PC-9 (cell line): ENCODE measurements around the gene MYOM1. TPM values are rescaled to one million over a fixed set of nuclear protein-coding genes. Genes with fewer than 3 reads are reported as not detected.

Experiments
- BruUV-seq: library from RNA; stranded (reverse); fragments of 400-500 nt; replicated peaks from 2 replicates; lab custom pipeline; 2021; lab: Mats Ljungman, UMichigan
- CTCF ChIA-PET: fragments of 300-600 bp; sonication (Branson Sonifier 250); formaldehyde crosslinking; loops from one replicate; lab custom pipeline; 2022; ENCODE audit warnings: antibody characterized with exemption; lab: Charles Lee
- POLR2A ChIA-PET: fragments of 300-600 bp; sonication (Branson Sonifier 250); formaldehyde crosslinking; loops from one replicate; lab custom pipeline; 2022; ENCODE audit warnings: antibody characterized with exemption; ENCODE audit not compliant: unreplicated experiment; lab: Charles Lee
- DNase-seq, 2 experiments: peaks; one replicate each; pipeline versions ENCODE4 v3.0.0 to v3.0.0-alpha.2; 2015 to 2022; ENCODE audit warnings: mixed read lengths in 1 of 2
- H2AFZ ChIP-seq: fragments of 200-600 bp; sonication (generic); 2 replicates; pipeline ENCODE4 v1.8.1; 2017; ENCODE audit warnings: antibody characterized with exemption
- H3F3A ChIP-seq: fragments of 200-600 bp; sonication (generic); 2 replicates; pipeline ENCODE4 v1.8.1; 2017; ENCODE audit warnings: antibody characterized with exemption, mild to moderate bottlenecking, low read depth; ENCODE audit not compliant: insufficient read depth
- H3K27ac ChIP-seq: fragments of 200-600 bp; sonication (generic); 2 replicates; pipeline ENCODE4 v1.6.1; 2016; ENCODE audit warnings: mixed run types
- H3K27me3 ChIP-seq: fragments of 200-600 bp; sonication (generic); 2 replicates; pipeline ENCODE4 v1.6.1; 2016; ENCODE audit warnings: low read depth, mixed run types; ENCODE audit not compliant: insufficient read depth
- H3K36me3 ChIP-seq: fragments of 200-600 bp; sonication (generic); 2 replicates; pipeline ENCODE4 v1.6.1; 2016; ENCODE audit warnings: low read depth, mixed run types
- H3K4me1 ChIP-seq: fragments of 200-600 bp; sonication (generic); replicated peaks from 2 replicates; pipeline ENCODE4 v1.6.1; 2016; ENCODE audit warnings: mixed run types; ENCODE audit not compliant: insufficient read depth
- H3K4me2 ChIP-seq: fragments of 200-600 bp; sonication (generic); 2 replicates; pipeline ENCODE4 v1.6.1; 2017; ENCODE audit warnings: mixed run types
- H3K4me3 ChIP-seq: fragments of 200-600 bp; sonication (generic); 2 replicates; pipeline ENCODE4 v1.6.1; 2016; ENCODE audit warnings: mixed run types
- H3K79me2 ChIP-seq: fragments of 200-600 bp; sonication (generic); 2 replicates; pipeline ENCODE4 v1.6.1; 2017; ENCODE audit warnings: low read depth, mixed run types
- H3K9me2 ChIP-seq: fragments of 200-600 bp; sonication (generic); 2 replicates; pipeline ENCODE4 v1.8.1; 2017; ENCODE audit warnings: mild to moderate bottlenecking; ENCODE audit not compliant: insufficient read depth
- H3K9me3 ChIP-seq: fragments of 200-600 bp; sonication (generic); 2 replicates; pipeline ENCODE4 v1.8.1; 2016; ENCODE audit warnings: low read depth; ENCODE audit not compliant: insufficient read depth
- H4K20me1 ChIP-seq: fragments of 200-600 bp; sonication (generic); 2 replicates; pipeline ENCODE4 v1.8.1; 2017; ENCODE audit not compliant: insufficient read depth
- EZH2 ChIP-seq: fragments of 200-600 bp; sonication (generic); IDR thresholded peaks from 2 replicates; pipeline ENCODE4 v1.8.0; 2017; ENCODE audit warnings: antibody characterized with exemption, low read depth
- intact Hi-C: fragments of 100-400 bp; cut with micrococcal nuclease; formaldehyde crosslinking; loops from one replicate; pipeline ENCODE4 v1.10.0; 2022; ENCODE audit not compliant: unreplicated experiment
- total RNA-seq: library from RNA; stranded (reverse); gene quantifications from 2 replicates; pipeline ENCODE4 v1.2.3, GENCODE V29; 2021
- TF ChIP-seq, protein P1 (sequence below): fragments of 200-600 bp; sonication (generic); conservative IDR thresholded peaks from 2 replicates; pipeline ENCODE4 v1.6.1; 2017; ENCODE audit warnings: mixed run types, antibody characterized with exemption, mild to moderate bottlenecking, moderate library complexity

Gene MYOM1
- total RNA-seq, 1 experiment from 2014 or later: 1.3 TPM

DNA sequence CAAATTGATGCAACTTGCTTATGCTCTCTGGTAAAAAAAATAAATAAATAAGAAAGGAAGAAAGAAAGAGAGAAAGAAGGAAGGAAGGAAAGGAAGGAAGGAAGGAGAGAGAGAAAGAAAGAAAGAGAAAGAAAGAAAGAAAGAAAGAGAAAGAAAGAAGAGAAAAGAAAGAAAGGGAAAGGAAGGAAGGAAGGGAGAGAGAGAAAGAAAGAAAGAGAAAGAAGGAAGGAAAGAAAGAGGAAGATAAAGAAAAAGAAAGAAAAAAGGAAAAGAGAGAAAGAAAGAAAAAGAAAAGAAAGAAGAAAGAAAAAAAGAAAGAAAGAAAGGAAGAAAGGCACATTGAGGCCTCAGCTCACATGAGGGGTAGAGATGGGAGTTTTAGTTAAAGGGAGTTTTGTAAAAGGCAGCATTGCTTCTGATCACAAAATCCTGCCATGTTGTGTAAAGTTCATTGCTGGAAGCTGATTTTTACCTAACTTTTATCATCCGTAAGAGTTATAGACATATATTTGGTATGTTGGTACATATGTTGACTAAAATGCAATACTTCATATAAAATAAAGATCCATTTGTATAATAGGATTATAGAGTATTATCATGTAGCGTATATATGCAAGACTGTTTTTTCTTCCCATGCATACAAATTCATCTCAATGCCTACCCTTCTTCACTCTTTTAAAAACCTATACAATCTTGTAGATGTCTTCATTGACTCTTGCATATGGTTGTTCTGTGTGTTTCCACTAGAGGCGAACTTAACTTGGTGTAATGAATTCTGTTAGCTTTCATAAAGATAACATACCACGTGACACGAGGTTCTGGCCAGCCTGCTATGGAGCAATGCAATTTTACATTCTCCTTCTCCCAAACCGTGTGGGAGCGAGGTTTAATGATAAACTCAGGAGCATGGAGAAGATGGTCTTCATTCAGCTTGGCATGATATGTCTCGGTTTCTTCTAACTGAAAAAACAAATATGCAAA lies 32.8 kb downstream of the MYOM1 start:
- Histone ChIP-seq H3K27ac (no peak overlapping the region), H3K9me2 (no peaks in the 10 kb centered on the region), H2AFZ (no peak overlapping the region), H3K36me3 (no peaks in the 10 kb centered on the region), H3K27me3 (no peaks in the 10 kb centered on the region), H4K20me1 (no peaks in the 10 kb centered on the region), H3K79me2 (no peaks in the 10 kb centered on the region), H3F3A (no peaks in the 10 kb centered on the region), H3K9me3 (no peaks in the 10 kb centered on the region), H3K4me1 (no peaks in the 10 kb centered on the region), H3K4me2 (no peak overlapping the region), H3K4me3 (no peak overlapping the region)
- no TSS peak for BruUV-seq
- DNase-seq: no peak
- TF ChIP-seq, protein P1, sequence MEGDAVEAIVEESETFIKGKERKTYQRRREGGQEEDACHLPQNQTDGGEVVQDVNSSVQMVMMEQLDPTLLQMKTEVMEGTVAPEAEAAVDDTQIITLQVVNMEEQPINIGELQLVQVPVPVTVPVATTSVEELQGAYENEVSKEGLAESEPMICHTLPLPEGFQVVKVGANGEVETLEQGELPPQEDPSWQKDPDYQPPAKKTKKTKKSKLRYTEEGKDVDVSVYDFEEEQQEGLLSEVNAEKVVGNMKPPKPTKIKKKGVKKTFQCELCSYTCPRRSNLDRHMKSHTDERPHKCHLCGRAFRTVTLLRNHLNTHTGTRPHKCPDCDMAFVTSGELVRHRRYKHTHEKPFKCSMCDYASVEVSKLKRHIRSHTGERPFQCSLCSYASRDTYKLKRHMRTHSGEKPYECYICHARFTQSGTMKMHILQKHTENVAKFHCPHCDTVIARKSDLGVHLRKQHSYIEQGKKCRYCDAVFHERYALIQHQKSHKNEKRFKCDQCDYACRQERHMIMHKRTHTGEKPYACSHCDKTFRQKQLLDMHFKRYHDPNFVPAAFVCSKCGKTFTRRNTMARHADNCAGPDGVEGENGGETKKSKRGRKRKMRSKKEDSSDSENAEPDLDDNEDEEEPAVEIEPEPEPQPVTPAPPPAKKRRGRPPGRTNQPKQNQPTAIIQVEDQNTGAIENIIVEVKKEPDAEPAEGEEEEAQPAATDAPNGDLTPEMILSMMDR: no peak
- TF ChIP-seq EZH2: no peak
- ChIA-PET POLR2A (no interaction called here), CTCF (no interaction called here)
- intact Hi-C loops: no loop called here

DNA sequence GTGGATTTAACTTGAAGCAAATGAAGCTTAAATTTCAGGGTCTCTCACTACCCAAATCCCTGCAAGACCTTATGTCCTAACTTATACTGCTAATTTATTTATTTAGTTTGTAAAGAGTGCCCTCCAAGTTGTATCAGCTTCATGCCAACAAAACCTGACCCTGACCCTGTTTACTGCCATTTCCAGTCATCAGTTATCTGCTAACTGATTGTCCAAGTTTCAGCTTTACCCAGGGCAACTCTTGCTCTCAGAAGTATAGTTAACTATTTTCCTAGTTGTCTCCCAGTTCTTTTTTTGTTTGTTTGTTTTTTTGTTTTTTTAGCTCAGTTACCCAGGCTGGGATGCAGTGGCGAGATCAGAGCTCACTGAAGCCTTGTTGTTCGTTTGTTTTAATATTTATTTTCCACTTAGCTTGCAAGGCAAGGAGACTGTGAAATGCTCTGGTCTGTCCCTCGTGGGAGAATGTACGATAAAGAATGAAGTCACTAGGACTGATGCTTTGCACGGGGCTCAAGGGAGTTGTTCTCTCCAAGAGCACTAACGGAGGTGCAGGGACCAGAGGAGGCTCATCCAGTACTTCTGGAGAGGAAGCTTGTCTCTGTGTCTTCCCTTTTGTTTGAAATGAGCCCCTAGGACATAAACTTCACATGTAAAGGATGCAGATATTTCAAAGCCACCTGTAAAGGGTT lies 35.3 kb downstream of the MYOM1 start:
- H3K79me2 ChIP-seq: no peaks in the 10 kb centered on the region
- intact Hi-C loops: no loop called here
- no peaks in the 10 kb centered on the region for H3K9me3 ChIP-seq
- H3K9me2 ChIP-seq: no peaks in the 10 kb centered on the region
- H3F3A ChIP-seq: no peaks in the 10 kb centered on the region
- no peaks in the 10 kb centered on the region for H4K20me1 ChIP-seq
- no peak for DNase-seq
- no peaks in the 10 kb centered on the region for H3K36me3 ChIP-seq
- POLR2A ChIA-PET: interaction anchor here (0.6 kb wide), 2 partner anchors 71 to 272 kb away, joined by 3 to 4 read pairs; no protein-coding TSS in a partner anchor
- CTCF ChIA-PET: no interaction called here
- BruUV-seq: no TSS peak
- no peaks in the 10 kb centered on the region for H3K27me3 ChIP-seq
- no peaks in the 10 kb centered on the region for H3K4me1 ChIP-seq
- H3K4me2 ChIP-seq: no peak overlapping the region
- no peak overlapping the region for H3K27ac ChIP-seq
- no peak overlapping the region for H2AFZ ChIP-seq
- no peak overlapping the region for H3K4me3 ChIP-seq
- TF ChIP-seq EZH2: no peak
- TF ChIP-seq, protein P1: no peak

DNA sequence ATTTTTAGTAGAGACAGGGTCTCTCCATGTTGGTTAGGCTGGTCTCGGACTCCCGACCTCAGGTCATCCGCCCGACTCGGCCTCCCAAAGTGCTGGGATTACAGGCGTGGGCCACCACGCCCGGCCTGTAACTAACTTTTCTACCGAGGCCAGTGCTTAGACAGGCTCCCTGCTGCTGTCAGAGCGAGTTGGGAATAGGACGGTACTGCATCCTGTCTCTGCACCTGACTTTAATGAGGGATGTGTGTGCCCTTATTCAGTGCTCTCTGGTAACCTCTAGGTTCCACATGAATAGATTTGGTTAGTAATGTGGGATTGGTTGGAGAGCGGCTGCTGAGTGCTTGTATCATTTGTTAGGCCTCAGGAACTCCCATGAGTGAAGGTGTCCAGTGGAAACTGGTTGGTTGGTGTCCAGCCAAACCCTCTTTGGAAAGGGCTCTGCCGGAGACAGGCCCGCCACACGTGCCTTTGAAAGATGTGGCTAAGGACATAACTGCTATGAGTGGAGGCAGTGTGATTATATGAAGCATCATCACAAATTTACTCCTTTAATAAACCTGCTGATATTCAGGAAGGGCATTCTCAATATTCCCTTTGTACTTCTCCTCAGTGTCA lies 36.6 kb downstream of the MYOM1 start:
- no peaks in the 10 kb centered on the region for H3K27me3 ChIP-seq
- no peaks in the 10 kb centered on the region for H3K36me3 ChIP-seq
- no peaks in the 10 kb centered on the region for H3F3A ChIP-seq
- ChIA-PET CTCF (no interaction called here), POLR2A (no interaction called here)
- no peaks in the 10 kb centered on the region for H3K4me1 ChIP-seq
- TF ChIP-seq, protein P1: no peak
- TF ChIP-seq EZH2: no peak
- no peaks in the 10 kb centered on the region for H3K9me2 ChIP-seq
- H3K4me3 ChIP-seq: no peak overlapping the region
- BruUV-seq: no TSS peak
- H2AFZ ChIP-seq: no peak overlapping the region
- H4K20me1 ChIP-seq: no peaks in the 10 kb centered on the region
- no peak for DNase-seq
- no peak overlapping the region for H3K4me2 ChIP-seq
- H3K9me3 ChIP-seq: no peaks in the 10 kb centered on the region
- no peak overlapping the region for H3K27ac ChIP-seq
- intact Hi-C loops: no loop called here
- H3K79me2 ChIP-seq: no peaks in the 10 kb centered on the region
